Pancreas (tissue), 10 donors: ENCODE data around the gene TMEM131L. TPM values are rescaled to one million over a fixed set of nuclear protein-coding genes. Genes with fewer than 3 reads are reported as not detected.

Source experiments
- ATAC-seq, 4 donors: fragments of 200-7000 bp; cut with Tn5 transposase; one replicate each; pipeline versions ENCODE4 v1.8.0 to v1.9.1; 2020; ENCODE audit warnings: mild to moderate bottlenecking in 4 of 4, moderate library complexity in 4 of 4
- DNase-seq, 6 donors: peaks; one replicate each; pipeline ENCODE4 v3.0.0-alpha.2; 2020
- FAIRE-seq: peaks from 2 replicates; lab custom pipeline; 2012; peaks lifted over from hg19 to GRCh38; lab: Jason Lieb, UNC
- H3K27ac ChIP-seq, 4 donors: fragments of 200-600 bp; sonication (generic); 1 replicate in 3 of 4; 2 replicates in 1 of 4; pipeline versions ENCODE4 v1.5.0 to v1.8.0; 2020
- H3K27me3 ChIP-seq, 4 donors: fragments of 200-600 bp; one replicate each; pipeline ENCODE4 v1.8.0; 2021
- H3K36me3 ChIP-seq, 3 donors: fragments of 200-600 bp; sonication (generic) in 1 of 3; one replicate each; pipeline versions ENCODE4 v1.5.0 to v1.8.0; 2020 to 2021
- H3K4me1 ChIP-seq, 3 donors: fragments of 200-600 bp; one replicate each; pipeline ENCODE4 v1.8.0; 2021
- H3K4me3 ChIP-seq, 4 donors: fragments of 200-600 bp; sonication (generic) in 2 of 4; one replicate each; pipeline versions ENCODE4 v1.5.0 to v1.8.0; 2020 to 2021
- H3K9me3 ChIP-seq, 4 donors: fragments of 200-600 bp; one replicate each; pipeline ENCODE4 v1.8.0; 2021
- WGBS, 2 donors: extraction: QIAGEN DNeasy Blood & Tissue Kit; methylation state at CpG; one replicate each; pipeline ENCODE4 v1.1.7; 2013; 5-methylcytosine and 5-hydroxymethylcytosine counted together
- intact Hi-C, 3 donors: fragments of 100-400 bp; cut with DNase I; formaldehyde crosslinking; loops; one replicate each; pipeline versions ENCODE4 v1.11.1 to v1.14.2; 2022
- polyA plus RNA-seq, 2 donors: library from polyadenylated mRNA; stranded (reverse); fragments of 200-250 nt; gene quantifications; one replicate each; pipeline ENCODE4 v1.2.3, GENCODE V29; 2013
- total RNA-seq, 6 donors: library from RNA; stranded (reverse); fragmentation: NEBNext Ultra II Directional in 4 of 6; extraction: Animal tissue kit (Norgen Biotek cat#: 25700) in 4 of 6; gene quantifications; one replicate each; pipeline versions ENCODE4 v1.2.1 to v1.2.4, GENCODE V29; 2021 to 2023
- TF ChIP-seq, protein P1 (sequence below), 4 donors: fragments of 200-600 bp; sonication (generic) in 3 of 4; IDR thresholded peaks; one replicate each; pipeline versions ENCODE4 v1.5.0 to v1.8.0; 2021; ENCODE audit warnings: antibody characterized with exemption in 4 of 4
- donor health status: healthy with polysubstance abuse.
- donor health status: DM: no; HTN: no; CAD: no; lungs with moderate emphysema.
- donor health status: DM: no; HTN: no; CAD: no.
- donor health status: control.
- donor health status: control.
- donor health status: Bipolar disorder and iron deficiency.
- donor health status: DM: yes; HTN: yes; CAD: no.
- donor health status: DM: no; HTN: no; CAD: no.
- donor health status: DM: no; HTN: no; CAD: no.
- donor health status: DM: yes; HTN: yes; CAD: no.

TMEM131L gene
- total and polyA plus RNA-seq, 8 donors: 9.4 to 29.5 (median 20.1) TPM

DNA sequence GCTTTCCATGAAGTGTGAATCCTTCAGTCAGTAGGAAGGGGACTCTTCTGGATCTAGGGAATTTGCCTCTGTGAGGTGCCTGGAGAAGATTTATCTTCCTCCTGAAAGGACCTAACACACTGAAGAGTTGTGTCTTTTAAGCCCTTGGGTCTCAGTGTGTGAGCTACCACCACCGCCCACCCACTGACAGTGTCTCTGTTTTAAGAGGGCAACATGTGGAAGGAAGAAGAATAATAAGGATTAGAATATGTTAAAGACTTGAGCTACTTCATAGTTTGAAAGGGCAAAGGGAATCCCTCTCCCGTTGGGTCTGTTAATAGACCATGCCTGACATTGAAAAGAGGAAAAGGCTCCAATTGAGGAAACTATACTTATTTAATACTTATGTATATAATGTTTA is 153.7 kb downstream of the TMEM131L start:
- H3K27me3 ChIP-seq: no peaks in the 10 kb centered on the region
- no peak for ATAC-seq
- no peak for DNase-seq
- no peak overlapping the region for H3K27ac ChIP-seq
- peaks cover 0 to 56% (median 16%) of the 10 kb centered on the region in 3 donors for H3K36me3 ChIP-seq
- intact Hi-C loops: no loop called here
- no peaks in the 10 kb centered on the region for H3K9me3 ChIP-seq
- no peak overlapping the region for H3K4me3 ChIP-seq
- TF ChIP-seq, protein P1, sequence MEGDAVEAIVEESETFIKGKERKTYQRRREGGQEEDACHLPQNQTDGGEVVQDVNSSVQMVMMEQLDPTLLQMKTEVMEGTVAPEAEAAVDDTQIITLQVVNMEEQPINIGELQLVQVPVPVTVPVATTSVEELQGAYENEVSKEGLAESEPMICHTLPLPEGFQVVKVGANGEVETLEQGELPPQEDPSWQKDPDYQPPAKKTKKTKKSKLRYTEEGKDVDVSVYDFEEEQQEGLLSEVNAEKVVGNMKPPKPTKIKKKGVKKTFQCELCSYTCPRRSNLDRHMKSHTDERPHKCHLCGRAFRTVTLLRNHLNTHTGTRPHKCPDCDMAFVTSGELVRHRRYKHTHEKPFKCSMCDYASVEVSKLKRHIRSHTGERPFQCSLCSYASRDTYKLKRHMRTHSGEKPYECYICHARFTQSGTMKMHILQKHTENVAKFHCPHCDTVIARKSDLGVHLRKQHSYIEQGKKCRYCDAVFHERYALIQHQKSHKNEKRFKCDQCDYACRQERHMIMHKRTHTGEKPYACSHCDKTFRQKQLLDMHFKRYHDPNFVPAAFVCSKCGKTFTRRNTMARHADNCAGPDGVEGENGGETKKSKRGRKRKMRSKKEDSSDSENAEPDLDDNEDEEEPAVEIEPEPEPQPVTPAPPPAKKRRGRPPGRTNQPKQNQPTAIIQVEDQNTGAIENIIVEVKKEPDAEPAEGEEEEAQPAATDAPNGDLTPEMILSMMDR (IDR thresholded peaks at IDR 0.05): no peak
- WGBS, 2 donors: 91% methylated on average over 2 of the region's 2 CpGs
- no peak for FAIRE-seq
- no peaks in the 10 kb centered on the region for H3K4me1 ChIP-seq

DNA sequence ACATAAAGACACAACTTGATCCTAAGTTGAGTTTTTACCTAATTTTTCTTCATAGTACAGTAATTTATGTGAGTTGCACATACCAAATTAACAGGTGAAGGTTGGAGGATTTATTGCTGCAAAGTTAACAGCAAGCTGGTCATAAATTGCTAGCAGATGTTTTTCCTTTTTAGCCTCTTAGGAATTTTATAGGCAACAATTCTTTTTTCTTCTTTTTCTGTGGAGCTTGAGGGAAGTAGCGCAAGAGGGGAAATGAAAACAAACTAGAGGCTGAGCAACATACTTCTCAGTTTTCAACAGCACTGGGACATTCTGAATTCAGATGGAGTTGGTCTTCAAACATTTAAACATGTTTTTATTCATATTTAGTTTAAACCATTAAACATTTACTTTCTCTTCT is 154.2 kb downstream of the TMEM131L start:
- Histone ChIP-seq H3K4me3 (no peak overlapping the region), H3K36me3 (peaks cover 0 to 62% (median 16%) of the 10 kb centered on the region in 3 donors), H3K9me3 (no peaks in the 10 kb centered on the region), H3K27ac (no peak overlapping the region), H3K27me3 (no peaks in the 10 kb centered on the region), H3K4me1 (no peaks in the 10 kb centered on the region)
- ATAC-seq (no peak), FAIRE-seq (no peak), DNase-seq (no peak)
- WGBS, 2 donors: 90 to 92% methylated on average over 1 of the region's 1 CpG
- TF ChIP-seq, protein P1 (IDR thresholded peaks at IDR 0.05): no peak
- intact Hi-C loops: no loop called here

DNA sequence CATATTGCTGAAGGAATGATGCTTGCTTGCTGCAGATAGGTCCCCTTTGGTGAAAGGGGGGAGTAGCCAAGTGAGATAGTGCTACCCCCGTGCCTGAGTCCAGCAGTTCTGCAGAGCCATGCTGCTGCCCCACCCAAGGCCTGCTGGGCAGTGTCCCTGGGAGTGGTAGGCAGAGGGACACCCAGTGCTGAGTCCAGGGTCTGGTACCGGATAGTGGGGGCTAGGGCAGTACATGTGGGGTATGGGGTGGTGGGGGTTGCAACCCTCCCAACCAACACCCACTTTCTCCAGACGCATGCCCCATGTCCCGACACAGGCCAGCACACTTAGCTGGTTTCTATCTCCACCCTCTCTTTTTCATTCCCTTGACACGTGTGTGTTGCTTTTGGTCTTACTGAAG is 155.9 kb downstream of the TMEM131L start:
- H3K27ac ChIP-seq: no peak overlapping the region
- no peak for FAIRE-seq

DNA sequence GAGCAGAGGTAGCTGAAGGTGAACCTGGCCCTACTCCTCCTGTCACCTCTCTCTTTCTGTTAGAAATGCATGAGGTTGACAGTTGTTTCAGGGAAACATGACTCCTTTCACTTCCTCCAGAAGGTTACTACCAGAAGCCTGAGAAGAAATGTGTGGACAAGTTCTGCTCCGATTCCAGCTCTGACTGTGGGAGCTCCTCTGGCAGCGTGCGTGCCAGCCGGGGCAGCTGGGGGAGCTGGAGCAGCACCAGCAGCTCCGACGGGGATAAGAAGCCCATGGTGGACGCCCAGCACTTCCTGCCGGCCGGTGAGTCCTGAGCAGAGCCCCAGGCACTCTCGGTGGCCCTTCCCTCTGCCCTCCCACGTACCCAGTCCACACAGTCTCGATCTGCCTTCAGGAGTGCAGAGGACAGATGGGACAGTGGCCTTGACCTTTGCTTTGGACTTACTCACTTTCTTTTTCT is 156.6 kb downstream of the TMEM131L start:
- no peaks in the 10 kb centered on the region for H3K9me3 ChIP-seq
- DNase-seq (no peak), FAIRE-seq (no peak), ATAC-seq (peak in 3 of 4 donors; percentile 11 to 21 (median 16))
- no peak overlapping the region for H3K27ac ChIP-seq
- 60 to 62% methylated on average over 12 of the region's 12 CpGs for WGBS, 2 donors
- no peak overlapping the region for H3K4me3 ChIP-seq
- H3K36me3 ChIP-seq: peaks cover 2 to 68% (median 25%) of the 10 kb centered on the region in 3 donors
- no peaks in the 10 kb centered on the region for H3K27me3 ChIP-seq
- intact Hi-C loops: no loop called here
- H3K4me1 ChIP-seq: no peaks in the 10 kb centered on the region
- TF ChIP-seq, protein P1 (IDR thresholded peaks at IDR 0.05): no peak

More for the DNA sequence above, 155.9 kb downstream of the TMEM131L start:
- no peaks in the 10 kb centered on the region for H3K4me1 ChIP-seq
- WGBS, 2 donors: 95 to 96% methylated on average over 5 of the region's 5 CpGs
- H3K4me3 ChIP-seq: no peak overlapping the region
- intact Hi-C loops: no loop called here
- ATAC-seq: peak in 1 of 4 donors; percentile 14
- H3K27me3 ChIP-seq: no peaks in the 10 kb centered on the region
- H3K36me3 ChIP-seq: peaks cover 2 to 68% (median 25%) of the 10 kb centered on the region in 3 donors
- no peak for DNase-seq
- TF ChIP-seq, protein P1 (IDR thresholded peaks at IDR 0.05): no peak
- no peaks in the 10 kb centered on the region for H3K9me3 ChIP-seq

DNA sequence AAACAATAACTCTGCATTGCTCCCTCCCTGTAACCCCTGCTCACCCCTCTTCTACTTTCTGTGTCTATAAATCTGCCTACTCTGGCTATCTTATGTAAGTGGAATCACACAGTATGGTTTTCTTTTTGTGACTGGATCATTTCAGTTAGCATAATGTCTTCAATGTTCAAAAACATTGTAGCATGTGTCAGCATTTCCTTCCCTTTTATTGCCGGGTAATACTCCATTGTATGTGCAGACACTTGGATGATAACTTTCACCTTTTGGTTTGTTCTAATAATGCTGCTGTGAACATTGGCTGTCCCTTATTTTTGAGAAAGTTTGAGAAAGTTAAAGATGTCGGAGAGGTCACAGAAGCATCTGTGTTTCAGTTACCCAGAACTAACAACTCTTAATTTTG is 157.3 kb downstream of the TMEM131L start:
- Histone ChIP-seq H3K4me3 (no peak overlapping the region), H3K36me3 (peaks cover 2 to 71% (median 30%) of the 10 kb centered on the region in 3 donors), H3K4me1 (no peaks in the 10 kb centered on the region), H3K9me3 (no peaks in the 10 kb centered on the region), H3K27me3 (no peaks in the 10 kb centered on the region), H3K27ac (no peak overlapping the region)
- 74 to 87% methylated on average over 2 of the region's 2 CpGs for WGBS, 2 donors
- intact Hi-C loops: no loop called here
- DNase-seq (no peak), FAIRE-seq (no peak), ATAC-seq (no peak)
- TF ChIP-seq, protein P1 (IDR thresholded peaks at IDR 0.05): no peak
